UCSD-AML1 (cell line): ENCODE data around the gene FARP1.
A peak's percentile ranks its signal among the peaks of the same experiment; 100 is the strongest.

Experiments used
- DNase-seq: peaks from one replicate; lab custom pipeline; 2025; ENCODE audit not compliant: unreplicated experiment; lab: John Stamatoyannopoulos, UW

FARP1 gene

GRCh38 chr13:98439896-98440295 lies 297.0 kb downstream of the FARP1 start:
- no peak for DNase-seq

GRCh38 chr13:98440390-98441055 lies 297.6 kb downstream of the FARP1 start:
- DNase-seq, result no peak

- no peak for DNase-seq
These were observed 298.3 kb downstream of the FARP1 start for GRCh38 chr13:98441056-98441676.

GRCh38 chr13:98442391-98443230 lies 299.7 kb downstream of the FARP1 start:
- DNase-seq, result no peak

GRCh38 chr13:98443329-98443728 lies 300.4 kb downstream of the FARP1 start:
- DNase-seq, result no peak

- DNase-seq, result no peak
These were observed 301.0 kb downstream of the FARP1 start for GRCh38 chr13:98443800-98444325.

GRCh38 chr13:98444381-98444780 lies 301.5 kb downstream of the FARP1 start:
- no peak for DNase-seq

- DNase-seq, result peak; percentile 71
These were observed 302.7 kb downstream of the FARP1 start for GRCh38 chr13:98445340-98446233.

GRCh38 chr13:98446234-98446621 lies 303.3 kb downstream of the FARP1 start:
- no peak for DNase-seq

- DNase-seq, result no peak
These were observed 304.2 kb downstream of the FARP1 start for GRCh38 chr13:98447130-98447529.

- DNase-seq, result no peak
These were observed 305.2 kb downstream of the FARP1 start for GRCh38 chr13:98447881-98448641.

- no peak for DNase-seq
These were observed 305.7 kb downstream of the FARP1 start for GRCh38 chr13:98448642-98448928.

- no peak for DNase-seq
These were observed 306.4 kb downstream of the FARP1 start for GRCh38 chr13:98449273-98449672.

- no peak for DNase-seq
These were observed 307.1 kb downstream of the FARP1 start for GRCh38 chr13:98450026-98450425.

GRCh38 chr13:98450539-98451111 lies 307.7 kb downstream of the FARP1 start:
- no peak for DNase-seq

- DNase-seq, result no peak
These were observed 309.0 kb downstream of the FARP1 start for GRCh38 chr13:98451676-98452470.

- DNase-seq, result no peak
These were observed 310.3 kb downstream of the FARP1 start for GRCh38 chr13:98452851-98453843.

- peak; percentile 42 for DNase-seq
These were observed 311.5 kb downstream of the FARP1 start for GRCh38 chr13:98454389-98454881.
